GM12878 (cell line): ENCODE results near the gene DMP1. TPM values are rescaled to one million over a fixed set of nuclear protein-coding genes. Genes with fewer than 3 reads are reported as not detected.

Source experiments
- ATAC-seq: fragments of 200-7000 bp; cut with Tn5 transposase; 3 replicates; pipeline ENCODE4 v1.9.1; 2020; ENCODE audit warnings: mild to moderate bottlenecking, moderate library complexity
- BruUV-seq: library from RNA; stranded (reverse); fragments of 400-500 nt; replicated peaks from 2 replicates; lab custom pipeline; 2021; lab: Mats Ljungman, UMichigan
- CTCF ChIA-PET: fragments of 300-600 bp; sonication (Branson Sonifier 250); formaldehyde crosslinking; extraction: SDS; loops from one replicate; lab custom pipeline; 2021; ENCODE audit warnings: inconsistent platforms; lab: Yijun Ruan, JAX
- POLR2A ChIA-PET: fragments of 350-600 bp; formaldehyde crosslinking; extraction: SDS; loops from one replicate; lab custom pipeline; 2021; ENCODE audit warnings: inconsistent platforms; lab: Charles Lee
- RAD21 ChIA-PET: fragments of 300-600 bp; sonication (Branson Sonifier 250); formaldehyde crosslinking; loops from one replicate; lab custom pipeline; 2023; ENCODE audit warnings: antibody characterized with exemption; ENCODE audit not compliant: unreplicated experiment; lab: Charles Lee
- SMC1A ChIA-PET: fragments of 300-600 bp; sonication (Branson Sonifier 250); formaldehyde crosslinking; loops from one replicate; lab custom pipeline; 2023; ENCODE audit not compliant: unreplicated experiment, uncharacterized antibody; lab: Charles Lee
- DNase-seq: peaks from one replicate; pipeline ENCODE4 v3.0.0-alpha.2; 2011; ENCODE audit warnings: low read depth, low spot score
- FAIRE-seq: peaks from 3 replicates; lab custom pipeline; 2011; peaks lifted over from hg19 to GRCh38; lab: Jason Lieb, UNC
- H2AFZ ChIP-seq: 2 replicates; pipeline ENCODE4 v1.6.0; 2011; ENCODE audit warnings: low read depth, low read length, control low read depth; ENCODE audit not compliant: control insufficient read depth
- H3K27ac ChIP-seq: 2 replicates; pipeline ENCODE4 v1.5.1; 2011; ENCODE audit warnings: control low read depth; ENCODE audit not compliant: control insufficient read depth, insufficient read depth
- H3K27me3 ChIP-seq, 2 experiments: replicated peaks in 1 of 2; 2 replicates each; pipeline versions ENCODE4 v1.6.0 to v1.6.1; 2011; ENCODE audit warnings: low read length in 1 of 2; ENCODE audit not compliant: control insufficient read depth in 2 of 2, insufficient read depth in 2 of 2
- H3K36me3 ChIP-seq, 2 experiments: 2 replicates each; pipeline ENCODE4 v1.5.1; 2011; ENCODE audit warnings: low read length in 1 of 2; ENCODE audit not compliant: control insufficient read depth in 2 of 2, insufficient read depth in 2 of 2
- H3K4me1 ChIP-seq: 2 replicates; pipeline ENCODE4 v1.6.1; 2011; ENCODE audit warnings: mild to moderate bottlenecking, low read length, moderate library complexity, mixed read lengths; ENCODE audit not compliant: control insufficient read depth, insufficient read depth
- H3K4me2 ChIP-seq: 2 replicates; pipeline ENCODE4 v1.6.0; 2011; ENCODE audit warnings: control low read depth; ENCODE audit not compliant: control insufficient read depth, insufficient read depth
- H3K4me3 ChIP-seq: fragments of 200-600 bp; sonication (generic); 2 replicates; pipeline ENCODE4 v1.5.1; 2016
- H3K79me2 ChIP-seq: 2 replicates; pipeline ENCODE4 v1.6.0; 2011; ENCODE audit warnings: low read length; ENCODE audit not compliant: control insufficient read depth, insufficient read depth
- H3K9ac ChIP-seq: 2 replicates; pipeline ENCODE4 v1.8.0; 2011; ENCODE audit warnings: low read length, control low read depth, mixed read lengths; ENCODE audit not compliant: control insufficient read depth, insufficient read depth
- H3K9me3 ChIP-seq: replicated peaks from 3 replicates; pipeline ENCODE4 v1.5.1; 2011; ENCODE audit warnings: mild to moderate bottlenecking, low read length; ENCODE audit not compliant: control insufficient read depth, insufficient read depth
- H4K20me1 ChIP-seq: 2 replicates; pipeline ENCODE4 v1.6.0; 2011; ENCODE audit not compliant: control insufficient read depth, insufficient read depth
- CHD1 ChIP-seq: IDR thresholded peaks from 2 replicates; pipeline ENCODE4 v1.6.1; 2012; ENCODE audit warnings: low read depth, low read length, improper control_type of control experiment
- CHD4 ChIP-seq: fragments of 200-600 bp; sonication (generic); IDR thresholded peaks from 2 replicates; pipeline ENCODE4 v1.6.1; 2016; ENCODE audit warnings: mild to moderate bottlenecking
- IKZF1 ChIP-seq: fragments of 450-650 bp; conservative IDR thresholded peaks from 2 replicates; pipeline ENCODE4 v1.6.1; 2017; ENCODE audit warnings: antibody characterized with exemption, mild to moderate bottlenecking
- KLF5 ChIP-seq: fragments of 450-650 bp; IDR thresholded peaks from 2 replicates; pipeline ENCODE4 v1.6.1; 2014; ENCODE audit warnings: mild to moderate bottlenecking; ENCODE audit not compliant: partially characterized antibody
- MEF2A ChIP-seq: IDR thresholded peaks from 2 replicates; pipeline ENCODE4 v1.6.1; 2011; ENCODE audit warnings: low read depth, mild to moderate bottlenecking, low read length, moderate library complexity; ENCODE audit not compliant: insufficient read depth
- NFIC ChIP-seq: IDR thresholded peaks from 2 replicates; pipeline ENCODE4 v1.6.1; 2012; ENCODE audit warnings: low read depth, mild to moderate bottlenecking, inconsistent platforms, low read length, moderate library complexity
- POLR2A ChIP-seq: IDR thresholded peaks from 2 replicates; pipeline ENCODE4 v1.6.1; 2011; ENCODE audit warnings: low read depth, mild to moderate bottlenecking, low read length
- RCOR1 ChIP-seq: conservative IDR thresholded peaks from 2 replicates; pipeline ENCODE4 v1.6.1; 2012; ENCODE audit warnings: low read depth, low read length, improper control_type of control experiment
- SMAD5 ChIP-seq: IDR thresholded peaks from 2 replicates; pipeline ENCODE4 v1.6.1; 2016; ENCODE audit warnings: antibody characterized with exemption, low read depth
- SREBF1 ChIP-seq: IDR thresholded peaks from 2 replicates; pipeline ENCODE4 v1.6.1; 2012; ENCODE audit warnings: mild to moderate bottlenecking, low read length
- TARDBP ChIP-seq: IDR thresholded peaks from 2 replicates; pipeline ENCODE4 v1.6.1; 2016; ENCODE audit warnings: borderline replicate concordance
- WGBS: methylation state at CpG from one replicate; pipeline ENCODE4 v1.1.6; 2016; ENCODE audit warnings: low lambda C conversion rate; ENCODE audit not compliant: insufficient replicate concordance, insufficient coverage; ENCODE audit errors: missing lambda C conversion rate; 5-methylcytosine and 5-hydroxymethylcytosine counted together
- in situ Hi-C: fragments of 300-500 bp; cut with MboI; formaldehyde crosslinking; loops from 9 replicates; pipeline ENCODE4 v1.14.3; 2018; ENCODE audit warnings: mixed read lengths
- intact Hi-C: fragments of 100-400 bp; cut with micrococcal nuclease; formaldehyde crosslinking; loops from one replicate; pipeline ENCODE4 v1.14.2; 2022; ENCODE audit not compliant: unreplicated experiment
- polyA plus RNA-seq, 11 experiments: library from polyadenylated mRNA; depleted of rRNA in 4 of 11; unstranded in 6 of 11; stranded (reverse) in 5 of 11; fragments of >200 nt; fragmentation: Nextera tagmentation in 4 of 11; fragmentation: Illumina TruSeq in 1 of 11; extraction: Ambion mirVana in 4 of 11; extraction: Trizol in 1 of 11; gene quantifications; 1 replicate in 1 of 11; 2 replicates in 10 of 11; pipeline versions ENCODE4 v1.2.1 to v1.2.3, GENCODE V29; 2011 to 2016; ENCODE audit warnings: inconsistent platforms in 2 of 11, missing spikeins in 2 of 11, low read depth in 1 of 11
- total RNA-seq, 4 experiments: library from RNA; depleted of rRNA in 3 of 4; stranded (reverse); fragments of >200 nt in 3 of 4; fragmentation: Illumina TruSeq in 1 of 4; extraction: Trizol in 1 of 4; gene quantifications; 2 replicates each; pipeline versions ENCODE4 v1.2.1 to v1.2.3, GENCODE V29; 2013 to 2021
- TF ChIP-seq, protein P1 (sequence below): IDR thresholded peaks from 2 replicates; pipeline ENCODE4 v1.6.1; 2012; ENCODE audit warnings: improper control_type of control experiment, low read depth, low read length; ENCODE audit not compliant: insufficient replicate concordance
- TF ChIP-seq, protein P2 (sequence below): IDR thresholded peaks from 2 replicates; pipeline ENCODE4 v1.6.1; 2012; ENCODE audit warnings: mild to moderate bottlenecking, low read depth, low read length

The DMP1 gene
- total and polyA plus RNA-seq, 10 of the 15 experiments (the other 5 are each of a cell fraction or from before 2014, with no cell fraction given): not detected

DNA sequence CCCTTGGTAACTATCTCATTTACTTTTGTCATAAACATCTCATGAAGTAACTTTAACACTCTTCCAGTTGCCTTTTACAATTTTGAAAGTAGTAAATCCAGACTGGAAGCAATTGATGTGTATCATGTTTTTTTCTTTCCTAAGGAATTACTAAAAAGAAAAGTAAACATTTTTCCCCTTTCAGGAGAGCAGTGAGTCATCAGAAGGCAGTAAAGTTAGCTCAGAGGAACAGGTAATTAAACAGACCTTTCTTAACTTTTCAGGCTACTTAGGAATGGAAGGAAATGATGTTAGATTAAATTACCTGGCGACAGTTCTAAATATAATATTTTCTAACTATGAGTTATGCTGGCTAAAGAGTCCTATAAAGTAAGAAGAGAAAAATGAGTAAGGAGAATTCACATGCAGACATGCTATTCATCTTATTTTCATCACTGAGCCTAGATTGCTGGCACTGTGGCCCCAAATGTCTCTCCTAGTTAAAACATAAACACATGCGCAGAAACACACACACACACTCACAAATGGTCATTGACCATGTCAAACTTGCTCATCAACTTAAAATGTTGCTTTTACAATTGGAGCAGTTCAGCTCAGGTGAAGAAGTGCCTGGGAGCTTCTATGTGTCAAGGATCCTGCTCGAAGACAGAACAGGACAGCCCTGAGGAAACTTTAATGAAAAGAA lies 9.3 kb downstream of the DMP1 start:
- Histone ChIP-seq H3K9ac (no peak overlapping the region), H3K4me1 (no peaks in the 10 kb centered on the region), H4K20me1 (no peaks in the 10 kb centered on the region), H3K27ac (no peak overlapping the region), H3K9me3 (no peaks in the 10 kb centered on the region), H3K4me2 (no peak overlapping the region), H3K79me2 (no peaks in the 10 kb centered on the region), H3K36me3 (no peaks in the 10 kb centered on the region), H3K4me3 (no peak overlapping the region), H2AFZ (no peak overlapping the region), H3K27me3 (no peaks in the 10 kb centered on the region; a peak in 1 of 4 replicates)
- RAD21 ChIA-PET: no interaction called here
- no peak for DNase-seq
- WGBS: 60% methylated on average over 3 of the region's 3 CpGs
- POLR2A ChIA-PET: no interaction called here
- FAIRE-seq: no peak
- ATAC-seq: no peak
- intact Hi-C loops: no loop called here
- in situ Hi-C loops: no loop called here
- SMC1A ChIA-PET: no interaction called here
- CTCF ChIA-PET: no interaction called here
- no TSS peak for BruUV-seq
- TF ChIP-seq NFIC (no peak), MEF2A (no peak), SREBF1 (no peak), RCOR1 (no peak), SMAD5 (no peak), TARDBP (no peak), CHD4 (no peak), KLF5 (no peak), CHD1 (no peak), POLR2A (no peak), IKZF1 (no peak)
- TF ChIP-seq, protein P1, sequence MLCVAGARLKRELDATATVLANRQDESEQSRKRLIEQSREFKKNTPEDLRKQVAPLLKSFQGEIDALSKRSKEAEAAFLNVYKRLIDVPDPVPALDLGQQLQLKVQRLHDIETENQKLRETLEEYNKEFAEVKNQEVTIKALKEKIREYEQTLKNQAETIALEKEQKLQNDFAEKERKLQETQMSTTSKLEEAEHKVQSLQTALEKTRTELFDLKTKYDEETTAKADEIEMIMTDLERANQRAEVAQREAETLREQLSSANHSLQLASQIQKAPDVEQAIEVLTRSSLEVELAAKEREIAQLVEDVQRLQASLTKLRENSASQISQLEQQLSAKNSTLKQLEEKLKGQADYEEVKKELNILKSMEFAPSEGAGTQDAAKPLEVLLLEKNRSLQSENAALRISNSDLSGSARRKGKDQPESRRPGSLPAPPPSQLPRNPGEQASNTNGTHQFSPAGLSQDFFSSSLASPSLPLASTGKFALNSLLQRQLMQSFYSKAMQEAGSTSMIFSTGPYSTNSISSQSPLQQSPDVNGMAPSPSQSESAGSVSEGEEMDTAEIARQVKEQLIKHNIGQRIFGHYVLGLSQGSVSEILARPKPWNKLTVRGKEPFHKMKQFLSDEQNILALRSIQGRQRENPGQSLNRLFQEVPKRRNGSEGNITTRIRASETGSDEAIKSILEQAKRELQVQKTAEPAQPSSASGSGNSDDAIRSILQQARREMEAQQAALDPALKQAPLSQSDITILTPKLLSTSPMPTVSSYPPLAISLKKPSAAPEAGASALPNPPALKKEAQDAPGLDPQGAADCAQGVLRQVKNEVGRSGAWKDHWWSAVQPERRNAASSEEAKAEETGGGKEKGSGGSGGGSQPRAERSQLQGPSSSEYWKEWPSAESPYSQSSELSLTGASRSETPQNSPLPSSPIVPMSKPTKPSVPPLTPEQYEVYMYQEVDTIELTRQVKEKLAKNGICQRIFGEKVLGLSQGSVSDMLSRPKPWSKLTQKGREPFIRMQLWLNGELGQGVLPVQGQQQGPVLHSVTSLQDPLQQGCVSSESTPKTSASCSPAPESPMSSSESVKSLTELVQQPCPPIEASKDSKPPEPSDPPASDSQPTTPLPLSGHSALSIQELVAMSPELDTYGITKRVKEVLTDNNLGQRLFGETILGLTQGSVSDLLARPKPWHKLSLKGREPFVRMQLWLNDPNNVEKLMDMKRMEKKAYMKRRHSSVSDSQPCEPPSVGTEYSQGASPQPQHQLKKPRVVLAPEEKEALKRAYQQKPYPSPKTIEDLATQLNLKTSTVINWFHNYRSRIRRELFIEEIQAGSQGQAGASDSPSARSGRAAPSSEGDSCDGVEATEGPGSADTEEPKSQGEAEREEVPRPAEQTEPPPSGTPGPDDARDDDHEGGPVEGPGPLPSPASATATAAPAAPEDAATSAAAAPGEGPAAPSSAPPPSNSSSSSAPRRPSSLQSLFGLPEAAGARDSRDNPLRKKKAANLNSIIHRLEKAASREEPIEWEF: no peak
- TF ChIP-seq, protein P2, sequence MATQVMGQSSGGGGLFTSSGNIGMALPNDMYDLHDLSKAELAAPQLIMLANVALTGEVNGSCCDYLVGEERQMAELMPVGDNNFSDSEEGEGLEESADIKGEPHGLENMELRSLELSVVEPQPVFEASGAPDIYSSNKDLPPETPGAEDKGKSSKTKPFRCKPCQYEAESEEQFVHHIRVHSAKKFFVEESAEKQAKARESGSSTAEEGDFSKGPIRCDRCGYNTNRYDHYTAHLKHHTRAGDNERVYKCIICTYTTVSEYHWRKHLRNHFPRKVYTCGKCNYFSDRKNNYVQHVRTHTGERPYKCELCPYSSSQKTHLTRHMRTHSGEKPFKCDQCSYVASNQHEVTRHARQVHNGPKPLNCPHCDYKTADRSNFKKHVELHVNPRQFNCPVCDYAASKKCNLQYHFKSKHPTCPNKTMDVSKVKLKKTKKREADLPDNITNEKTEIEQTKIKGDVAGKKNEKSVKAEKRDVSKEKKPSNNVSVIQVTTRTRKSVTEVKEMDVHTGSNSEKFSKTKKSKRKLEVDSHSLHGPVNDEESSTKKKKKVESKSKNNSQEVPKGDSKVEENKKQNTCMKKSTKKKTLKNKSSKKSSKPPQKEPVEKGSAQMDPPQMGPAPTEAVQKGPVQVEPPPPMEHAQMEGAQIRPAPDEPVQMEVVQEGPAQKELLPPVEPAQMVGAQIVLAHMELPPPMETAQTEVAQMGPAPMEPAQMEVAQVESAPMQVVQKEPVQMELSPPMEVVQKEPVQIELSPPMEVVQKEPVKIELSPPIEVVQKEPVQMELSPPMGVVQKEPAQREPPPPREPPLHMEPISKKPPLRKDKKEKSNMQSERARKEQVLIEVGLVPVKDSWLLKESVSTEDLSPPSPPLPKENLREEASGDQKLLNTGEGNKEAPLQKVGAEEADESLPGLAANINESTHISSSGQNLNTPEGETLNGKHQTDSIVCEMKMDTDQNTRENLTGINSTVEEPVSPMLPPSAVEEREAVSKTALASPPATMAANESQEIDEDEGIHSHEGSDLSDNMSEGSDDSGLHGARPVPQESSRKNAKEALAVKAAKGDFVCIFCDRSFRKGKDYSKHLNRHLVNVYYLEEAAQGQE: no peak
